H9 (cell line): Measurements from ENCODE around the gene OR8B3. TPM values are rescaled to one million over a fixed set of nuclear protein-coding genes. Genes with fewer than 3 reads are reported as not detected.

ENCODE experiments used
- DNase-seq: peaks from one replicate; pipeline ENCODE4 v3.0.0-alpha.2; 2017
- H2AFZ ChIP-seq: one replicate; pipeline ENCODE4 v1.6.1; 2013; ENCODE audit warnings: mild to moderate bottlenecking, low read length, control low read depth, moderate library complexity
- H2AK5ac ChIP-seq: 2 replicates; pipeline ENCODE4 v1.6.1; 2013; ENCODE audit warnings: low read length, control low read depth, mixed read lengths; ENCODE audit not compliant: insufficient read length
- H2BK120ac ChIP-seq: one replicate; pipeline ENCODE4 v1.6.1; 2013; ENCODE audit warnings: low read depth, mild to moderate bottlenecking, low read length, control low read depth, inconsistent platforms; ENCODE audit not compliant: poor library complexity, severe bottlenecking
- H2BK12ac ChIP-seq: 2 replicates; pipeline ENCODE4 v1.6.1; 2013; ENCODE audit warnings: low read length, control low read depth, mixed read lengths, low read depth; ENCODE audit not compliant: insufficient read length
- H2BK15ac ChIP-seq: 2 replicates; pipeline ENCODE4 v1.6.1; 2013; ENCODE audit warnings: low read depth, low read length, control low read depth
- H2BK20ac ChIP-seq: one replicate; pipeline ENCODE4 v1.6.1; 2013; ENCODE audit warnings: low read depth, mild to moderate bottlenecking, low read length, control low read depth, inconsistent platforms; ENCODE audit not compliant: poor library complexity, severe bottlenecking
- H2BK5ac ChIP-seq: 2 replicates; pipeline ENCODE4 v1.6.1; 2013; ENCODE audit warnings: low read length, control low read depth, mixed read lengths; ENCODE audit not compliant: insufficient read length
- H3K14ac ChIP-seq: 2 replicates; pipeline ENCODE4 v1.6.1; 2013; ENCODE audit warnings: low read length, control low read depth; ENCODE audit not compliant: insufficient read depth
- H3K18ac ChIP-seq: 2 replicates; pipeline ENCODE4 v1.6.1; 2013; ENCODE audit warnings: low read depth, mild to moderate bottlenecking, mixed read lengths, low read length, control low read depth; ENCODE audit not compliant: insufficient read length
- H3K23ac ChIP-seq: 2 replicates; pipeline ENCODE4 v1.6.1; 2013; ENCODE audit warnings: low read length, control low read depth, mixed read lengths, low read depth; ENCODE audit not compliant: insufficient read length
- H3K23me2 ChIP-seq: 2 replicates; pipeline ENCODE4 v1.6.1; 2013; ENCODE audit warnings: low read depth, mild to moderate bottlenecking, mixed read lengths, low read length, control low read depth; ENCODE audit not compliant: insufficient read length, poor library complexity, severe bottlenecking
- H3K27ac ChIP-seq: 2 replicates; pipeline ENCODE4 v1.5.1; 2013; ENCODE audit warnings: low read length, control low read depth, mixed read lengths, low read depth; ENCODE audit not compliant: insufficient read length
- H3K27me3 ChIP-seq: 2 replicates; pipeline ENCODE4 v1.6.1; 2013; ENCODE audit warnings: low read length, control low read depth, inconsistent platforms; ENCODE audit not compliant: insufficient read depth
- H3K4ac ChIP-seq: 2 replicates; pipeline ENCODE4 v1.6.1; 2013; ENCODE audit warnings: low read depth, mild to moderate bottlenecking, control low read depth, inconsistent platforms, low read length, moderate library complexity
- H3K4me1 ChIP-seq: 2 replicates; pipeline ENCODE4 v1.6.1; 2013; ENCODE audit warnings: low read length, control low read depth, inconsistent platforms; ENCODE audit not compliant: insufficient read depth
- H3K4me2 ChIP-seq: 2 replicates; pipeline ENCODE4 v1.6.1; 2013; ENCODE audit warnings: low read length, control low read depth, mixed read lengths; ENCODE audit not compliant: insufficient read length, insufficient read depth
- H3K56ac ChIP-seq: 2 replicates; pipeline ENCODE4 v1.6.1; 2013; ENCODE audit warnings: low read depth, mild to moderate bottlenecking, mixed read lengths, low read length, control low read depth; ENCODE audit not compliant: insufficient read length
- H3K79me1 ChIP-seq: 2 replicates; pipeline ENCODE4 v1.6.1; 2013; ENCODE audit warnings: low read depth, mild to moderate bottlenecking, moderate library complexity, low read length, control low read depth, inconsistent platforms; ENCODE audit not compliant: insufficient read depth, poor library complexity, severe bottlenecking
- H3K79me2 ChIP-seq: 2 replicates; pipeline ENCODE4 v1.6.1; 2013; ENCODE audit warnings: low read length, control low read depth, inconsistent platforms; ENCODE audit not compliant: insufficient read depth
- H3K9ac ChIP-seq: 2 replicates; pipeline ENCODE4 v1.6.1; 2013; ENCODE audit warnings: low read length, control low read depth, mixed read lengths; ENCODE audit not compliant: insufficient read length; ENCODE audit errors: extremely low read depth
- H3K9me3 ChIP-seq: one replicate; pipeline ENCODE4 v1.6.1; 2013; ENCODE audit warnings: low read depth, low read length, inconsistent platforms; ENCODE audit not compliant: control insufficient read depth
- H3T11ph ChIP-seq: one replicate; pipeline ENCODE4 v1.6.1; 2013; ENCODE audit warnings: mild to moderate bottlenecking, low read length, control low read depth, inconsistent platforms
- H4K20me1 ChIP-seq: one replicate; pipeline ENCODE4 v1.6.1; 2013; ENCODE audit not compliant: control insufficient read depth, insufficient read length, insufficient read depth
- H4K5ac ChIP-seq: 2 replicates; pipeline ENCODE4 v1.6.1; 2013; ENCODE audit warnings: low read depth, mild to moderate bottlenecking, mixed read lengths, low read length, control low read depth; ENCODE audit not compliant: insufficient read length
- H4K8ac ChIP-seq: replicated peaks from 2 replicates; pipeline ENCODE4 v1.6.1; 2013; ENCODE audit warnings: low read length, control low read depth, mixed read lengths, low read depth; ENCODE audit not compliant: insufficient read length
- H4K91ac ChIP-seq: 2 replicates; pipeline ENCODE4 v1.6.1; 2013; ENCODE audit warnings: low read depth, mild to moderate bottlenecking, moderate library complexity, mixed read lengths, low read length, control low read depth; ENCODE audit not compliant: insufficient read length
- H3K27ac Mint-ChIP-seq, 3 experiments: 2 replicates in 2 of 3; 3 replicates in 1 of 3; pipeline ENCODE4 v1.8.0; 2020 to 2021; ENCODE audit warnings: mixed read lengths in 3 of 3, mild to moderate bottlenecking in 1 of 3, moderate library complexity in 1 of 3
- H3K27me3 Mint-ChIP-seq: 2 replicates; pipeline ENCODE4 v1.8.0; 2021; ENCODE audit warnings: low read depth, mild to moderate bottlenecking, moderate library complexity, mixed read lengths
- H3K36me3 Mint-ChIP-seq, 3 experiments: 2 replicates in 2 of 3; 3 replicates in 1 of 3; pipeline ENCODE4 v1.8.0; 2020 to 2021; ENCODE audit warnings: low read depth in 3 of 3, mixed read lengths in 3 of 3; ENCODE audit not compliant: insufficient read depth in 1 of 3
- H3K4me1 Mint-ChIP-seq, 2 experiments: 2 replicates each; pipeline ENCODE4 v1.8.0; 2020; ENCODE audit warnings: mixed read lengths in 2 of 2
- H3K4me3 Mint-ChIP-seq, 2 experiments: 2 replicates in 1 of 2; 3 replicates in 1 of 2; pipeline ENCODE4 v1.8.0; 2020 to 2021; ENCODE audit warnings: mild to moderate bottlenecking in 2 of 2, mixed read lengths in 2 of 2, moderate library complexity in 1 of 2
- H3K9me3 Mint-ChIP-seq, 2 experiments: 2 replicates in 1 of 2; 3 replicates in 1 of 2; pipeline ENCODE4 v1.8.0; 2020; ENCODE audit warnings: mild to moderate bottlenecking in 2 of 2, mixed read lengths in 2 of 2, moderate library complexity in 1 of 2
- CTCF ChIP-seq: fragments of 200-600 bp; sonication (generic); conservative IDR thresholded peaks from 3 replicates; pipeline ENCODE4 v1.8.0; 2021; ENCODE audit warnings: antibody characterized with exemption, mild to moderate bottlenecking
- WGBS: extraction: QIAGEN DNeasy Blood & Tissue Kit; methylation state at CpG from one replicate; pipeline ENCODE4 v1.1.7; 2013; ENCODE audit warnings: missing lambda C conversion rate, low lambda C conversion rate, mixed read lengths; ENCODE audit not compliant: insufficient read length; ENCODE audit errors: extremely low coverage; 5-methylcytosine and 5-hydroxymethylcytosine counted together
- total RNA-seq: library from RNA; stranded (reverse); gene quantifications from 2 replicates; pipeline ENCODE4 v1.2.1, GENCODE V29; 2021

The OR8B3 gene
- total RNA-seq, 1 experiment from 2014 or later: not detected

- no peak overlapping the region for H3K9ac ChIP-seq
- H3K27me3 ChIP-seq: no peaks in the 10 kb centered on the region
- no peak overlapping the region for H4K8ac ChIP-seq
- WGBS: no CpG with 5 or more reads among the region's 2 CpGs
- H3K36me3 Mint-ChIP-seq: no peaks in the 10 kb centered on the region
- no peak overlapping the region for H3K56ac ChIP-seq
- no peak overlapping the region for H2BK120ac ChIP-seq
- H3K4me1 Mint-ChIP-seq: peaks cover 3 to 7% of the 10 kb centered on the region in 2 experiments; a peak in 3 of 4 replicates
- no peaks in the 10 kb centered on the region for H3K79me2 ChIP-seq
- no peak overlapping the region for H3K4me3 Mint-ChIP-seq
- no peak overlapping the region for H2AFZ ChIP-seq
- no peak overlapping the region for H2AK5ac ChIP-seq
- H3K9me3 ChIP-seq: no peaks in the 10 kb centered on the region
- no peak overlapping the region for H2BK20ac ChIP-seq
- no peak overlapping the region for H2BK12ac ChIP-seq
- TF ChIP-seq CTCF: no peak
- no peak overlapping the region for H4K91ac ChIP-seq
- H3K27ac ChIP-seq: no peak overlapping the region
- H3K27me3 Mint-ChIP-seq: peaks cover 4% of the 10 kb centered on the region
- H3K79me1 ChIP-seq: no peaks in the 10 kb centered on the region
- H3K4me2 ChIP-seq: no peak overlapping the region
- no peak overlapping the region for H3T11ph ChIP-seq
- no peaks in the 10 kb centered on the region for H4K20me1 ChIP-seq
- no peak overlapping the region for H3K23ac ChIP-seq
- H4K5ac ChIP-seq: no peak overlapping the region
- no peak overlapping the region for H2BK5ac ChIP-seq
- H3K14ac ChIP-seq: no peak overlapping the region
- no peak overlapping the region for H2BK15ac ChIP-seq
- H3K9me3 Mint-ChIP-seq: no peaks in the 10 kb centered on the region
- H3K4me1 ChIP-seq: no peaks in the 10 kb centered on the region
- no peak overlapping the region for H3K4ac ChIP-seq
- H3K18ac ChIP-seq: no peak overlapping the region
- no peaks in the 10 kb centered on the region for H3K23me2 ChIP-seq
- no peak overlapping the region for H3K27ac Mint-ChIP-seq
- DNase-seq: no peak
Measured at GRCh38 chr11:124442847-124443246, 44.0 kb upstream of the OR8B3 start.
